ENCODE data around the gene YJU2.
"Not testable (repeated sequence)": the region's sequence is repeated elsewhere in the genome, so short reads cannot be mapped to it uniquely, and the experiment has no call there.

Gene YJU2

DNA sequence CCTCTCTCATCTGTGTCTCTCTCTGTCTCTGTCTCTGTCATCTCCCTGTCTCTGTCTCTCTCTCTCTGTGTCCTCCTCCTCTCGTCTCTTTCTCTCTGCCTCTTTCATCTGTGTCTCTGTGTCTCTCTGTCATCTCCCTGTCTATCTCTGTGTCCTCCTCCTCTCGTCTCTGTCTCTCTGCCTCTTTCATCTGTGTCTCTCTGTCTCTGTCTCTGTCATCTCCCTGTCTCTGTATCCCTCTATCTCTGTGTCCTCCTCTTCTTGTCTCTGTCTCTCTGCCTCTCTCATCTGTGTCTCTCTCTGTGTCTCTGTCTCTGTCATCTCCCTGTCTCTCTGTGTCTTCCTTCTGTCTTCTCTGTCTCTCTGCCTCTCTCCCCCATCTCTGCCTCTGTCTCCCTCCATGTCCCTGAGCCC is 18.1 kb upstream of the YJU2 start:
- DNase-seq (ENCODE audit: low read depth in 3 of 3), result no peak

- DNase-seq (ENCODE audit: low read depth in 3 of 3), result peak; percentile 33 to 53 (median 44)
These were observed 17.5 kb upstream of the YJU2 start, which contains the start of gene EBI3 for GRCh38 chr19:4229179-4229931. TSS of gene EBI3 (plus strand) at chr19:4229523. CDS start at chr19:4229551, 28 bp downstream.

DNA sequence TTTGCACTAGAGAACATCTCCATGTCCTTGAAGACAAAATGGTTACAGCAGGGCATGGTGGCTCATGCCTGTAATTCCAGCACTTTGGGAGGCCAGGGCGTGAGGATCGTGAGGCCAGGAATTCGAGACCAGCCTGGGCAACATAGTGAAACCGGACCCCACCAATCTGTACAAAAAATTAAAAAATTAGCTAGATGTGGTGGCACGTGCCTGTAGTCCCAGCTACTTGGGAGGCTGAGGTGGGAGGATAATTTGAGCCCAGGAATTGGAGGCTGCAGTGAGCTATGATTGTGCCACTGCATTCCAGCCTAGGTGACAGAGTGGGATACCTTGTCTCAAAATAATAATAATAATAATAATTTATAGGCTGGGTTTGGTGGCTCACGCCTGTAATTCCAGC is 16.6 kb upstream of the YJU2 start:
- DNase-seq (ENCODE audit: low read depth in 3 of 3), result not testable (repeated sequence)

GRCh38 chr19:4231521-4231920 is 15.4 kb upstream of the YJU2 start:
- not testable (repeated sequence) for DNase-seq (ENCODE audit: low read depth in 3 of 3)

DNA sequence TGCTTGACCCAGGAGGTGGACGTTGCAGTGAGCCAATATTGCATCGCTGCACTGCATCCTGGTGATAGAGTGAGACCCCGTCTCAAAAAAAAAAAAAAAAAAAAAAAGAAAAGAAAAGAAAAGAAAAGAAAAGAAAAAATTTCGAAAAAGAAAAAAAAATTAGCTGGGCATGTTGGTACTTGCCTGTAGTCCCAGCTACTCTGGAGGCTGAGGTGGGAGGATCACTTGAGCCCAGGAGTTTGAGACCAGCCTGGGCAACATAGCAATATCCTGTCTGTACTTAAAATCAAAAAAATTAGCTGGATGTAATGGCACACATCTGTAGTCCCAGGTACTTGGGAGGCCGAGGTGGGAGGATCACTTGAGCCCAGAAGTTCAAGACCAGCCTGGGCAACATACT is 14.7 kb upstream of the YJU2 start:
- DNase-seq (ENCODE audit: low read depth in 3 of 3), result not testable (repeated sequence)

DNA sequence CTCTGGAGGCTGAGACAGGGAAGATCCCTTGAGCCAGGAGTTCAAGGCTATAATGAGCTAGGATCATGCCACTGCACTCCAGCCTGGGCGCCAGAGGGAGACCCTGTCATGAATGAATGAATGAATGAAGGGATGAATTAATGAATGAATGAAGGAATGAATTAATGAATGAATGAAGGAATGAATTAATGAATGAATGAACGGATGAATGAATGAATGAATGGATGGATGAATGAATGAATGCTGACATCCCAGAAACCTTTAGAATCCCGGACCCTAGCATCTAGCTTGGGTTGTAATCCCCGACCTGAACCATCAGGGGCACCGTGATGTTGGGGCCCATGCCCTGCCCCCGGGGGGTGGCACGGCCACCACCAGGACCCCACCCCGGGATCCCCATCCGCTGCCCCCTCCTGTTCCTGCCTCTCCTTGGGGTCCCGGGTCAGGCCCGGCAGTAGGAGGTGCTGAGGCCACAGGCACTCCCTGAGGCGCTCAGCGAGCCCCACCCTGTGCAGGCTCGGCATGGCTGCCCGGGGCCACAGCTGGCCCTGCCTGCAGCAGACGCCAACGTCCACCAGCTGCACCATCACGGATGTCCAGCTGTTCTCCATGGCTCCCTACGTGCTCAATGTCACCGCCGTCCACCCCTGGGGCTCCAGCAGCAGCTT is 14.1 kb upstream of the YJU2 start:
- no peak for DNase-seq (ENCODE audit: low read depth in 3 of 3)

DNA sequence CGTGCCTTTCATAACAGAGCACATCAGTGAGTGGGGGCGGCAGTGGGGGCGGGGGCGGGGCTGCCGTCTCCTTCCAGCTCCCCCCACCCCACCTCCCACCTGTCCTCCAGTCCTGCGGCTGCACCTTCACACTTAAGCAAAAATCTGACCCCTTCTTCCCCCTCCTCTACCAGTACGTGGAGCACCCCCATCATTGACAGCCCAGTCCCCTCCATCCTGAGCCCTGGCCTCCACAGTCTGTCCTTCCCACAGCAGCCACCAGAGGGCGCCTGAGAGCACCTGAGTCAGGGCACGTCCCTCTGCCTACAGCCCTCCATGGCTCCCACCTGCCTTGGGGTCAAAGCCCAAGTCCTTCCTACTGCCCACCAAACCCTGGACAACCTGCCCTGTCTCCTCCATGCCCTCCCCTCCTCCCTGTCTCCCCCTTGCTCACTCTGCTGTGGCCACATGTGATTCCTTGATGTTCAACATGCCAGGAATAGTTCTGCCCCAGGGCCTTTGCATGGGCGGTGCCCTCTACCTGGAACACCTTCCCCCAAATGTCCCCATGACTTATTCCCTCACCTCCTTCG is 13.5 kb upstream of the YJU2 start:
- peak; percentile 58 to 73 (median 66) for DNase-seq (ENCODE audit: low read depth in 3 of 3)

GRCh38 chr19:4234142-4234861 is 12.6 kb upstream of the YJU2 start:
- DNase-seq (ENCODE audit: low read depth in 3 of 3), result no peak

DNA sequence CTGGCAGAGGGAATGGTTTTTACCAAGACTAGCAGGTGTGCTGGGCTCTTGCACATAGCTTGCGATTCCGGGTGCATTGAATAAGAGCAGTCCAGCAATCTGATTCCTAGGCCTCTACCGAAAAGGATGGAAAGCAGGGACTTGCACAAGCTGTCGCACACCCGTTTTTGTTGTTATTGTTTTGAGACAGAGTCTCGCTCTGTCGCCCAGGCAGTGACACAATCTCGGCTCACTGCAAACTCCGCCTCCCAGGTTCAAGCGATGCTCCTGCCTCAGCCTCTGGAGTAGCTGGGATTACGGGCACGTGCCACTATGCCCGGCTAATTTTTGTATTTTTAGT is 12.0 kb upstream of the YJU2 start:
- DNase-seq (ENCODE audit: low read depth in 3 of 3), result no peak

DNA sequence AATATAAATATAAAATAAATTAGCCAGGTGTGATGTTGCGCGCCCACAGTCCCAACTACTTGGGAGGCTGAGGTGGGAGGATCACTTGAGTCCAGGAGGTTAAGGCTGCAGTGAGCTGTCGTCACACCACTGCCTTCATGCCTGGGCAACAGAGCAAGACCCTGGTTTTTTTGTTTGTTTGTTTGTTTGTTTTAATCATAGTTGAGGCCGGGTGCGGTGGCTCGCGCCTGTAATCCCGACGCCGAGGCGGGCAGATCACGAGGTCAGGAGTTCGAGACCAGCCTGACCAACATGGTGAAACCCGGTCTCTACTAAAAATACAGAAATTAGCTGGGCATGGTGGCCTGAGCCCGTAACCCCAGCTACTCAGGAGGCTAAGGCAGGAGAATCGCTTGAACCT is 9.4 kb upstream of the YJU2 start:
- not testable (repeated sequence) for DNase-seq (ENCODE audit: low read depth in 3 of 3)

DNA sequence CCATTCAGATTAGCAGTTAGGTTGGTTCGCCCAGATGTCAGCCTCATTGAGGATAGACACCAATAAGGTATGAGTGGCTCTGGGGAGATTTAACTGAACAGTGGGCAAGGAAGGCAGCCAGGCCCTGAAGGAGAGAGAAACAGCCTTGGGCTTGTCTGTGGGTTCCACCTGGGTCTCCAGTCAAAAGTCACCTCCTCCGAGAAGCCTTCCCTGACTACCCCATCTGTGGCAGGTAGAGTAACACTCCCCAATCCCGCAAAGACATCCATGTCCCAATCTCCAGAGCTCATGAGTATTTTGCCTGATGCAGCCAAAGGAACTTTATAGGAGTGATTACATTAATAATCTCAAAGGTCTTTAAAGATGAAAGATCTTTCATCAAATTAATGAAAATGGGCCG is 8.0 kb upstream of the YJU2 start:
- no peak for DNase-seq (ENCODE audit: low read depth in 3 of 3)

GRCh38 chr19:4241824-4242430 is 5.0 kb upstream of the YJU2 start:
- no peak for DNase-seq (ENCODE audit: low read depth in 3 of 3)

DNA sequence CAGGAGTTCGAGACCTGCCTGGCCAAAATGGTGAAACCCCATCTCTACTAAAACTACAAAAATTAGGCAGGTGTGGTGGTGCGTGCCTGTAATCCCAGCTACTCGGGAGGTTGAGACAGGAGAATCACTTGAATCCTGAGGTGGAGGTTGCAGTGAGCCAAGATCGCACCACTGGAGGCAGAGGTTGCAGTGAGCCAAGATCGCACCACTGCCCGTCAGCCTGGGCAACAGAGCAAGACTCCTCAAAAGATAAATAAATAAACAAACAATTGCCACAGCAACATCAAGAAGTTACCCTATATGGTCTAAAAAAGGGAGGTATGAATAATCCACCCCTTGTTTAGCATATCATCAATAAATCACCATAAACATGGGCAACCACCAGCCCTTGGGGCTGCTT is 942 bp upstream of the YJU2 start:
- DNase-seq (ENCODE audit: low read depth in 3 of 3), result not testable (repeated sequence)

DNA sequence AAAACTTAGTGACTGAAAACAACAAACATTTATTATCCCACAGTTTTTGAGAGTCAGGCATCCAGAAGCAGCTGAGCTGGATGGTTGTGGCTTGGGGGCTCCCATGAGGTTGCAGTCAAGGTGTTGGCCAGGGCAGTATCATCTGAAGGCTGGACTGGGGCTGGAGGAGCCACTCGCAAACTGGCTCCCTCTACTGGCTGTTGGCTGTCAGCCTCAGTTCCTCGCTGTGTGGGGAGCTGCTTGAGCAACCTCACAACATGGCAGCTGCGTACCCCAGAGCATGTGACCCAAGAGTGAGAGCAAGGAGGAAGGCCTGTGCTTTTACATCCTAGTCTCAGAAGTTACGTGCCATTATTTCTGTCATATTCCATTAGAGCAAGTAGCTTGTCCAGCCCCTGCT is 9.7 kb downstream of the YJU2 start:
- DNase-seq (ENCODE audit: low read depth in 3 of 3), result no peak

DNA sequence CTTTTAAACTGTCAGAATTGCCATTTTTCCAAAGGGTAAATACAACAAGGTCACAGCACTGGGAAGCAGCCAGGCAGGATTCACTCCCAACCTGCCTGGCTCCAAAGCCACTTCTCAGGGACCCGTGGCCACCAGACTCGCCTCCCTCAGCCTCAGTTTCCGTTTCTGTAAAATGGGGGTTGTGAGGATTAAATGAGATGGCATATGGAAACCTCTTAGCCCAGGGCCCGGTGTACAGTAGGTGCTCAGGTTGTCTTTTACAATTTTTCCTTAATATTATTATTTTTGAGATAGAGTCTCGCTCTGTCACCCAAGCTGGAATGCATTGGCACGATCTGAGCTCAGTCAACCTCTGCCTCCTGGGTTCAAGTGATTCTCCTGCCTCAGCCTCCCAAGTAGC is 10.1 kb downstream of the YJU2 start:
- DNase-seq (ENCODE audit: low read depth in 3 of 3), result no peak

DNA sequence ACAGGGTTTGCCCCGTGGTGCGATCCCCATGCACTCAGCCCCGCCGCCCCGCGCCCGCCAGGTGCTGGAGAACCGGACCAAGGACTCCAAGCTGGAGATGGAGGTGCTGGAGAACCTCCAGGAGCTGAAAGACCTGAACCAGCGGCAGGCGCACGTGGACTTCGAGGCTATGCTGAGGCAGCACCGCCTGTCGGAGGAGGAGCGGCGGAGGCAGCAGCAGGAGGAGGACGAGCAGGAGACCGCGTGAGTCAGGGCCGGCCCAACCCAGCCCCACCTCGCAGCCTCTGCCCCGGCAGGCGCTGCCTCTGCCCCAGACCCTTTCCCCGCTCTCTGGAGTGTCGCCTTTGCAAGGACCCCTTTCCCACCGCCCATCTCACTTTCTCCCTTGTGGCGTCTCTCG is 11.3 kb downstream of the YJU2 start:
- no peak for DNase-seq (ENCODE audit: low read depth in 3 of 3)

DNA sequence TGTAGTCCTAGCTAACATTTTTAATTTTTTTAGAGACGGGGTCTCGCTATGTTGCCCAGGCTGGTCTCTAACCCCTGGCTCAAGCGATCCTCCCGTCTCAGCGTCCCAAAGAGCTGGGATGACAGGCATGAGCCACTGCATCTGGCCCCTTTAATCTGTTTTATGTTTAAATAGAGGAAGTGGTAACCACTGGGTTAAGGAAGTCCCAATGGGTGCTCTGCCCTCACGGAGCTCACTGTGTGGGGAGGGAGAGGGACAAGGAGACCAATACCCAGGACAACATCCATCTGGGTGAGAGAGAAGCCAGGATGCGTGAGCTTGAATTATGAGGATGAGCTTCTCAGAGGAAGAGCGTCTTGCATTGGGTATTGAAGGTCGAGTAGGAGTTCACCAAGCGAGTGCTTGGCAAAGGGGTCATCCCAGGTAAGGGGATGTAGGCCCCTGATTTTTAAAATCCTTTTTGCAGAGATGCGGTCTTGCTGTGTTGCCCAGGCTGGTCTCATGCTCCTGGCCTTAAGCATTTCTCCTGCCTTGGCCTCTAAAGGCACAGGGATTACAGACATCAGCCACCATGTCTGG is 13.8 kb downstream of the YJU2 start:
- DNase-seq (ENCODE audit: low read depth in 3 of 3), result no peak

DNA sequence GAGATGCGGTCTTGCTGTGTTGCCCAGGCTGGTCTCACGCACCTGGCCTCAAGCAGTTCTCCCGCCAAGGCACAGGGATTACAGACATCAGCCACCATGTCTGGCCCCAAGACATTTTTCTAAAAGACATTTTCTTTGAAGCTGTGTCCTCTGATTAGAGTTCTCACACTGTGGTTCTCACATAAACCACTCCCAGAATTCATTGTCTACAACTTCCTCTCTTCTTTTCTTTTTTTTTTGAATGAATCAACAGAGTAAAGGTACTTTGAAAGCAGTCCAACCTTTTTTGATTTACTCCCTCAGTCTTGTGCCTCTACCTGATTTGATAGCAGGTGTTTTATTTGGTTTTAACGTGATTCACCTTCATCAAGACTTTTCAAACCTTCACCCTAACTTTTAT is 17.9 kb downstream of the YJU2 start:
- DNase-seq (ENCODE audit: low read depth in 3 of 3), result no peak

GRCh38 chr19:4266253-4267000 is 19.5 kb downstream of the YJU2 start:
- no peak for DNase-seq (ENCODE audit: low read depth in 3 of 3)

GRCh38 chr19:4267101-4267900 is 20.4 kb downstream of the YJU2 start:
- DNase-seq (ENCODE audit: low read depth in 3 of 3), result peak; percentile 37 to 63 (median 37)

All from stimulated activated CD4-positive, alpha-beta T cell treated with anti-CD3 and anti-CD28 coated beads, TNF-alpha, amount 100 ng/mL, for 48 hours (primary cell).